Astrocyte (in vitro differentiated cells and primary cell): ENCODE data around the gene TENM3. TPM values are rescaled to one million over a fixed set of nuclear protein-coding genes. Genes with fewer than 3 reads are reported as not detected.

Experiments
- DNase-seq: peaks from one replicate; pipeline ENCODE4 v3.0.0-alpha.2; 2010; ENCODE audit warnings: low read depth
- FAIRE-seq: peaks from 2 replicates; lab custom pipeline; 2011; peaks lifted over from hg19 to GRCh38; lab: Jason Lieb, UNC
- H2AFZ ChIP-seq: 2 replicates; pipeline ENCODE4 v1.6.0; 2012; ENCODE audit warnings: low read depth, low read length, inconsistent platforms
- H3K27ac ChIP-seq: 2 replicates; pipeline ENCODE4 v1.5.1; 2011; ENCODE audit warnings: low read depth, low read length, inconsistent platforms
- H3K27me3 ChIP-seq: 2 replicates; pipeline ENCODE4 v1.6.0; 2011; ENCODE audit warnings: low read length, inconsistent platforms; ENCODE audit not compliant: insufficient read depth
- H3K36me3 ChIP-seq: 2 replicates; pipeline ENCODE4 v1.5.1; 2011; ENCODE audit warnings: low read length, inconsistent platforms; ENCODE audit not compliant: insufficient read depth
- H3K4me1 ChIP-seq: 2 replicates; pipeline ENCODE4 v1.5.1; 2011; ENCODE audit warnings: low read length, inconsistent platforms; ENCODE audit not compliant: insufficient read depth
- H3K4me2 ChIP-seq: 2 replicates; pipeline ENCODE4 v1.6.0; 2012; ENCODE audit warnings: low read length, inconsistent platforms
- H3K4me3 ChIP-seq: 2 replicates; pipeline ENCODE4 v1.5.1; 2011; ENCODE audit warnings: low read depth, mild to moderate bottlenecking, low read length, inconsistent platforms; ENCODE audit not compliant: insufficient read depth
- H3K79me2 ChIP-seq: 2 replicates; pipeline ENCODE4 v1.6.0; 2012; ENCODE audit warnings: mild to moderate bottlenecking, low read length, inconsistent platforms; ENCODE audit not compliant: insufficient read depth
- H3K9ac ChIP-seq: 2 replicates; pipeline ENCODE4 v1.6.0; 2012; ENCODE audit warnings: mild to moderate bottlenecking, low read length, inconsistent platforms
- H3K9me3 ChIP-seq: 2 replicates; pipeline ENCODE4 v1.5.1; 2012; ENCODE audit warnings: low read depth, mild to moderate bottlenecking, low read length, inconsistent platforms; ENCODE audit not compliant: insufficient read depth
- H4K20me1 ChIP-seq: 2 replicates; pipeline ENCODE4 v1.6.0; 2012; ENCODE audit warnings: low read length, inconsistent platforms; ENCODE audit not compliant: insufficient read depth
- H3K27ac Mint-ChIP-seq: one replicate; pipeline ENCODE4 v1.8.0; 2021; ENCODE audit warnings: mild to moderate bottlenecking, mixed read lengths; ENCODE audit not compliant: unreplicated experiment
- H3K27me3 Mint-ChIP-seq: one replicate; pipeline ENCODE4 v1.8.0; 2021; ENCODE audit warnings: low read depth, mixed read lengths; ENCODE audit not compliant: unreplicated experiment
- H3K36me3 Mint-ChIP-seq: one replicate; pipeline ENCODE4 v1.8.0; 2021; ENCODE audit warnings: low read depth, mixed read lengths; ENCODE audit not compliant: unreplicated experiment
- H3K4me1 Mint-ChIP-seq: one replicate; pipeline ENCODE4 v1.8.0; 2021; ENCODE audit warnings: low read depth, mixed read lengths; ENCODE audit not compliant: unreplicated experiment
- H3K4me3 Mint-ChIP-seq: one replicate; pipeline ENCODE4 v1.8.0; 2021; ENCODE audit warnings: mild to moderate bottlenecking, moderate library complexity, mixed read lengths; ENCODE audit not compliant: unreplicated experiment
- H3K9me3 Mint-ChIP-seq: one replicate; pipeline ENCODE4 v1.8.0; 2021; ENCODE audit warnings: mild to moderate bottlenecking, mixed read lengths; ENCODE audit not compliant: unreplicated experiment
- CTCF ChIP-seq: IDR thresholded peaks from 2 replicates; pipeline ENCODE4 v1.5.1; 2011; ENCODE audit warnings: low read depth, mild to moderate bottlenecking, inconsistent platforms, low read length, moderate library complexity; ENCODE audit not compliant: insufficient read depth
- EZH2 ChIP-seq: IDR thresholded peaks from 2 replicates; pipeline ENCODE4 v1.6.1; 2012; ENCODE audit warnings: mild to moderate bottlenecking, low read length, inconsistent platforms; ENCODE audit not compliant: insufficient read depth
- total RNA-seq: library from RNA; stranded (reverse); gene quantifications from 2 replicates; pipeline ENCODE4 v1.2.1, GENCODE V29; 2021

The TENM3 gene
- total RNA-seq, 1 donor from 2014 or later = 127 TPM

- Mint-ChIP-seq H3K27me3 (no peaks in the 10 kb centered on the region), H3K27ac (no peak overlapping the region), H3K36me3 (peaks cover 7% of the 10 kb centered on the region), H3K9me3 (no peaks in the 10 kb centered on the region), H3K4me3 (no peak overlapping the region), H3K4me1 (peaks cover 39% of the 10 kb centered on the region)
- DNase-seq (no peak), FAIRE-seq (no peak)
- Histone ChIP-seq H3K9ac (no peak overlapping the region), H3K4me1 (peaks cover 16% of the 10 kb centered on the region), H3K36me3 (no peaks in the 10 kb centered on the region), H3K27ac (no peak overlapping the region), H3K4me3 (no peak overlapping the region), H3K79me2 (peaks cover 18% of the 10 kb centered on the region), H3K27me3 (no peaks in the 10 kb centered on the region), H2AFZ (no peak overlapping the region), H4K20me1 (no peaks in the 10 kb centered on the region), H3K9me3 (no peaks in the 10 kb centered on the region), H3K4me2 (no peak overlapping the region)
- TF ChIP-seq CTCF (no peak), EZH2 (no peak)
Measured at GRCh38 chr4:182227611-182228010, 15.6 kb upstream of the TENM3 start.

- FAIRE-seq (no peak), DNase-seq (no peak)
- Histone ChIP-seq H3K4me2 (no peak overlapping the region), H3K36me3 (peaks cover 2% of the 10 kb centered on the region), H2AFZ (no peak overlapping the region), H3K9me3 (no peaks in the 10 kb centered on the region), H3K4me1 (peaks cover 16% of the 10 kb centered on the region), H3K27me3 (no peaks in the 10 kb centered on the region), H4K20me1 (no peaks in the 10 kb centered on the region), H3K4me3 (no peak overlapping the region), H3K9ac (no peak overlapping the region), H3K79me2 (peaks cover 21% of the 10 kb centered on the region), H3K27ac (no peak overlapping the region)
- Mint-ChIP-seq H3K27me3 (no peaks in the 10 kb centered on the region), H3K27ac (no peak overlapping the region), H3K4me3 (no peak overlapping the region), H3K4me1 (peaks cover 37% of the 10 kb centered on the region), H3K36me3 (peaks cover 7% of the 10 kb centered on the region), H3K9me3 (no peaks in the 10 kb centered on the region)
- TF ChIP-seq CTCF (no peak), EZH2 (no peak)
Measured at GRCh38 chr4:182228991-182229577, 14.1 kb upstream of the TENM3 start.

GRCh38 chr4:182230256-182230655, 12.9 kb upstream of the TENM3 start:
- no peak overlapping the region for H3K4me2 ChIP-seq
- H3K4me1 Mint-ChIP-seq = peaks cover 37% of the 10 kb centered on the region
- H3K9ac ChIP-seq = no peak overlapping the region
- H3K27me3 ChIP-seq = no peaks in the 10 kb centered on the region
- no peak overlapping the region for H2AFZ ChIP-seq
- H3K79me2 ChIP-seq = peaks cover 28% of the 10 kb centered on the region
- H3K9me3 ChIP-seq = no peaks in the 10 kb centered on the region
- DNase-seq (no peak), FAIRE-seq (no peak)
- H3K4me1 ChIP-seq = peaks cover 20% of the 10 kb centered on the region
- TF ChIP-seq EZH2 (no peak), CTCF (no peak)
- H3K27ac Mint-ChIP-seq = no peak overlapping the region
- no peaks in the 10 kb centered on the region for H3K9me3 Mint-ChIP-seq
- H3K36me3 Mint-ChIP-seq = peaks cover 11% of the 10 kb centered on the region
- H3K4me3 Mint-ChIP-seq = no peak overlapping the region
- H3K36me3 ChIP-seq = peaks cover 2% of the 10 kb centered on the region
- H3K4me3 ChIP-seq = no peak overlapping the region
- H3K27me3 Mint-ChIP-seq = no peaks in the 10 kb centered on the region
- H4K20me1 ChIP-seq = no peaks in the 10 kb centered on the region
- peak overlapping the region; percentile 8 for H3K27ac ChIP-seq
